22Rv1 (cell line): Measurements from ENCODE around the gene ZNF343.

ENCODE experiments used
- ZFX ChIP-seq: fragments of 450-650 bp; IDR thresholded peaks from 2 replicates; pipeline ENCODE4 v1.6.1; 2017; ENCODE audit warnings: antibody characterized with exemption, borderline replicate concordance
- TF ChIP-seq, protein P1 (sequence below): fragments of 450-650 bp; IDR thresholded peaks from 2 replicates; pipeline ENCODE4 v1.5.1; 2017; ENCODE audit warnings: mild to moderate bottlenecking

DNA sequence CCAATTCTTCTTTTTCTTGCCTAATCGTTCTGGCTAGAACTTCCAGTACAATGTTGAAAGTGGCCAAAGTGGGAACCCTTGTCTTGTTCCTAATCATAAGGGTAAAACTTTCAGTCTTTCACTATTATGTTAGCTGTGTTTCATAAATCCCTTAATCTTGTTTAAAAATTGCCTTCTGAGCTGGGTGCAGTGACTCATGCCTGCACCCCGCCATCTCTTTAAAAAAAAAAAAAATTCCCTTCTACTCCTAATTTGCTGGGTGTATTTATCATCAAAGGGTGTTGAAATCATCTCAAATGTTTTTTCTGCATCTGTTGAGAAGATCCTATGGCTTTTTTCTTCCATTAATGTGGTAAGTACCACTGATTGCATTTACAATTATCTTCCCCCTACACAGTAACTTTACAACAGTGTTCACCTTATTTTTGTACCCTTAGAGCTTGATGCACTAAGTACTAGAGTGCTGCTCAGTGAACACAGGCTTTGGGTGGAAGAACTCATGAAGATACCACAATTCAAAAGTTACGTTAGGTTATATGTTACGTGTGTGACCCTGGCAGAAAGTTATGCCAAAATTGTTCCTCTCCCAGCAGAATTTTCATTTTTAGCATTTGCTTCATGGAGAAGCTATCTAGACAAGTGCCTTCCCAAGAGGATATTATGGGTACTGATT is 47.8 kb downstream of the ZNF343 start:
- TF ChIP-seq, protein P1, sequence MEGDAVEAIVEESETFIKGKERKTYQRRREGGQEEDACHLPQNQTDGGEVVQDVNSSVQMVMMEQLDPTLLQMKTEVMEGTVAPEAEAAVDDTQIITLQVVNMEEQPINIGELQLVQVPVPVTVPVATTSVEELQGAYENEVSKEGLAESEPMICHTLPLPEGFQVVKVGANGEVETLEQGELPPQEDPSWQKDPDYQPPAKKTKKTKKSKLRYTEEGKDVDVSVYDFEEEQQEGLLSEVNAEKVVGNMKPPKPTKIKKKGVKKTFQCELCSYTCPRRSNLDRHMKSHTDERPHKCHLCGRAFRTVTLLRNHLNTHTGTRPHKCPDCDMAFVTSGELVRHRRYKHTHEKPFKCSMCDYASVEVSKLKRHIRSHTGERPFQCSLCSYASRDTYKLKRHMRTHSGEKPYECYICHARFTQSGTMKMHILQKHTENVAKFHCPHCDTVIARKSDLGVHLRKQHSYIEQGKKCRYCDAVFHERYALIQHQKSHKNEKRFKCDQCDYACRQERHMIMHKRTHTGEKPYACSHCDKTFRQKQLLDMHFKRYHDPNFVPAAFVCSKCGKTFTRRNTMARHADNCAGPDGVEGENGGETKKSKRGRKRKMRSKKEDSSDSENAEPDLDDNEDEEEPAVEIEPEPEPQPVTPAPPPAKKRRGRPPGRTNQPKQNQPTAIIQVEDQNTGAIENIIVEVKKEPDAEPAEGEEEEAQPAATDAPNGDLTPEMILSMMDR: no peak
- TF ChIP-seq ZFX: no peak
